ENCODE data around the gene DIAPH1.

The DIAPH1 gene

DNA sequence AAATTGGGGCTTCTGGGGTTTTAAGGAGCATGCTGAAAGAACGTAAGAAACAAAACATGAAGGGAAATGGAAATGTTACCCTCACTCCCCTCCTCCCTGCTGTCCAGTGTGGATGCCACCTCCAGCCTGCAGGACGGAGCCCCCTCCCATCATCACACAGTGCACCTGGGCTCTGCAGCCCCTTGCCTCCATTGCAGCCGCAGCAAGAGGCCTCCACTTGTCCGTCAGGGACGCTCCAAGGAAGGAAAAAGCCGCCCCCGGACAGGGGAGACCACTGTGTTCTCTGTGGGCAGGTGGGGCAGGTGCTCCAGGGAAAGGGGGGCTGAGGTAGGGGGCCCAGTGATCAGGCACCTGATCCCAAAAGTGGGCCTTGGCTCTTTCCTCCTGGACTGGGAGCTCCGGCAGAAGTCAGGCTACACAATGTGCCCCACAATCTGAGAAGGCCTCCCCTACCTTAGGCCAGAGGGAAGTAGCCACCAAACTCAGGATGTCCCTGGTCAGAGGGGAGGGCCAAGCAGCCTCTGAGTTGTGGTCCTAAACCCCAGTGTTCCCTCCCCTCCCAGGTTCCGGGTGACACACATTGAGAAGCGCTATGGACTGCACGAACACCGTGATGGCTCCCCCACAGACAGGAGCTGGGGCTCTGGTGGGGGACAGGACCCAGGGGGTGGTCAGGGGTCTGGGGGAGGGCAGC lies 20.7 kb upstream of the DIAPH1 start:
- no peak for DNase-seq (ENCODE audit: low read depth)

DNA sequence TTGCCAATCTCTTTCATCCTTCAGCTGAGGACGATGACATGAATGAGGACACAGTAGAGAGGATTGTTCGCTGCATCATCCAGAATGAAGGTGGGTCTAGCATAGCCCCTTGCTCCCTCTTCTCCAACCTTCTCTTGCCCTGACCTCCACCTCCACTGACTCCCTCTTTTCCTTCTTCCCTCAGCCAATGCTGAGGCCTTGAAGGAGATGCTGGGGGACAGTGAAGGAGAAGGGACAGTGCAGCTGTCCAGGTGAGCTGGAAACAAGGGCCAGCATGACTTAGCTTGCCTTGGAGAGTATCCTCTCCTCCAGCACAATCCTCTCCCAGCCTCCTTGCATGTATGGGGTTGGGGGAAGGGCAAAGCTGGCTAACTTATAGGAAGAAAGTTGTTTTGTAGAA lies 20.0 kb upstream of the DIAPH1 start:
- no peak for DNase-seq (ENCODE audit: low read depth)

DNA sequence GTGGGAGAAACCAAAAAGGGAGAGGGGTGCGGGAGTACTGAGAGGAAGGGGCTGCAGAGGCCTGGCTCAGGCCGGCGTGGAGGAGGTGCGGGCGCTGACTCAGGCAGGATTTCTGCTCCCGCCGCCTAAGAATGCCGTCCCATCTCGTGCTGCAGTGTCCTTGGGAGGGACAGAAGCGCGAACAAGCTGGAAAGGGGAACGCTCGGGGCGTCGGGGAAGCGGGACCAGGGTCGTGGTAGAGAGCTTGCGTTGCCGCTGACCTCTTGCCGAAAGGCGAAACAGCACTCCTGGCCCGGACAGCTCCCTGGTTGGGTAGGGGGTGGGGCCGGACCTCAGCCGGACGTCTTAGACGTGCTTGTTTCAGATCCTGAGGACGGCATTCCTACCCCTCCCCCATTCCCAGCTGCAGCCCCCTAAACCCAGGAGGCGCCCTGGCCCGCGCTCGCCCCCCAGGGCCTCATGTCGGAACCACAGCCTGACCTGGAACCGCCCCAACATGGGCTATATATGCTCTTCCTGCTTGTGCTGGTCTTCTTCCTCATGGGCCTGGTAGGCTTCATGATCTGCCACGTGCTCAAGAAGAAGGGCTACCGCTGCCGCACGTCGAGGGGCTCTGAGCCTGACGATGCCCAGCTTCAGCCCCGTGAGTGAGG lies 19.1 kb upstream of the DIAPH1 start:
- peak; percentile 41 for DNase-seq (ENCODE audit: low read depth)

DNA sequence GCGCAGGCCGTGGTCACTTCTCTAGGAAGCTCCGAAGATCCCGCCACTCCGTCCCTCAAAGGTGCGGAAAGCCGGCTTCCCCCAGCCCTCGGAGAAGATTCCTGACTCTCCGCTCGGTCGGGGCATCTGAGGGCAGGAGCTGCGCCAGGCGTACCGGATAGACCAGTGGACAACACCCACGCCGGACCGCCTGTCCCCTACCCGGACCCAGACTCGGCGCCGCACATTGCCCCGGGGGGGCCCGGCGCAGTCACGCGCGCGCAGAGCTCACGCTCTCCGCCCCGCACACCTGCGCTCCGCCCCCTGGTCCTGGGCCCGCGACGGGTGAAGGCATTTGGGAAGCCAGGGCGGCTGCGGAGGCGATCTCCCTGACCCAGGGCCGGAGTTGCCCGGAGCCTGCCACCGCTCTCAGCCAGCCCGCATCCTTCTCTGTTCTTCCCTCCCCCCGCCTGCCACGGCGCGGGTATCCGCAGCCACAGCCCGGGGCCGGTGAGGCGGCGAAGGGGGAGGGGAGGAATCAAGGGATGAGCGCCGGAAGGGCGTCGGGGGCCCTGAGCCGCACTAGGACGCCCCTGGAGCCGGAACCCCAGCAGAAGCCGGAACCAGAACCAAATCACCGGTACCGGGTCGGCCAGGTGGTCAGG lies 18.4 kb upstream of the DIAPH1 start:
- DNase-seq (ENCODE audit: low read depth): peak; percentile 51

DNA sequence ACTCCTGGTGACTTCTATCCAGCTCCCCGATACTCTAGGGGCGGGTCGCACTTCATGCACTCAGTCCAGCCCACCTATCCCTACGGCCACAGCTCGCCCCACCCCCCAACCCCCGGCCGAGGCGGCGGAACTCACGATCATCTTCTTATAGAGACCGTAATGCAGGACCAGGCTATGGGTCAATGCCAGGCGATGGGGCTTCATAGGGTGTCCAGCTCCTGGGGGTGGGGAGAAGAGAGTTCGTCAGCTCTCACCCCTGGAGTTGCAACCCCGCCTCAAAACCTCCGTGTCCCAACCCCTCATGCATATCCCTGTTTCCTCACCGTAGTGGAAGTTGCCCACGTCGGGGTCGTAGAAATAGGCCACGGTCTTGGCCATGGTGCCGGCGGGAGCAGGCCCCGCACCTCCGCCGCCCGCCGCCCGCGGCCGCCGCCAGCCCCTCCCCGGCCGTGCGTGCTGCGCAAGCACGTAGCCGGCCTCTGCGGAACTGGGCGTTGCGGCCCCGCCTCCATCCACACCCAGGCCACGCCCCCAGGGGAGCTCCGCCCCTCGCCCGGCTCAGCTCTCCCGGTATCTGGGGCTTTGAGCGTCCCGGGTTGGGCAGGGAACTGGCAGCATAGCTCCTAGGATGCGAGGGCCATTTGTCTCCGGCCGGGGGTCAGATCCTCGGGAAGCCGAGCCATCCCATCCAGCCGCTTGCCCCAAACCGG lies 17.8 kb upstream of the DIAPH1 start, which contains the start of the genes HDAC3 and RELL2:
Gene HDAC3 (minus strand): TSS at position 437 of the 710 bp plus-strand sequence. CDS start 59 bp downstream, at position 378.
Gene RELL2 (plus strand): TSS at position 585 of the 710 bp plus-strand sequence. CDS start 1,229 bp downstream, outside the sequence.
- DNase-seq (ENCODE audit: low read depth): peak; percentile 91

DNA sequence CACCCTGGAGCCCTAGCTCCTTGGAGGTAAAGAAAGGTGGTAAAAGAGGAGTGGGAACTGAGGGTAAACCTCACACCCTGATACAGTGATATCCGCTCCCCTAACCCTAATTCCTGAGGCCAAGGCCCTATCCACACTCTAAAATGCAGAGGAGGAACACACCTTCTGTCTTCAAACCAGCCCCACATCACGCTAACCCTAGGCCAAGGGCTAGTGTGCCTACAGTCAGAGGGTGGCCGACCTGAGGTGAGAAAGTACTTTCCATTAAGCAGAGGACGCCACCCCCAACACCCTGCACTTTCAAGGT lies 17.3 kb upstream of the DIAPH1 start:
- no peak for DNase-seq (ENCODE audit: low read depth)

DNA sequence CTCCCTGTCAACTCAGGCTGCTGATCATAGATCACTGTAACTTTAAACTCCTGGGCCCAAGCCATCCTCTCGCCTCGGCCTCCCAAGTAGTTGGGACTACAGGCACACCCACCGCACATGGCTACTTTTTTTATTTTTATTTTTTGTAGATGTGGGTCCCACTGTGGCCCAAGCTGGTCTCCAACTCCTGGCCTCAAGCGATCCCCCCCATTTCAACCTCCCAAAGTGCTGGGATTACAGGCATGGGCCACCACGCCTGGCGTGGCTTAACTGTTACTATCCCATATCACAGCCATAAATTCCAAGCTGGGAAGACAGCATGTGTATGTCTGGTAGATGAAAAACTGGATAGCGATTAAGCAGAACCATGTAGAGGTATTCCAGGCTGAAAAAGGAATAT lies 16.8 kb upstream of the DIAPH1 start:
- DNase-seq (ENCODE audit: low read depth): no peak

DNA sequence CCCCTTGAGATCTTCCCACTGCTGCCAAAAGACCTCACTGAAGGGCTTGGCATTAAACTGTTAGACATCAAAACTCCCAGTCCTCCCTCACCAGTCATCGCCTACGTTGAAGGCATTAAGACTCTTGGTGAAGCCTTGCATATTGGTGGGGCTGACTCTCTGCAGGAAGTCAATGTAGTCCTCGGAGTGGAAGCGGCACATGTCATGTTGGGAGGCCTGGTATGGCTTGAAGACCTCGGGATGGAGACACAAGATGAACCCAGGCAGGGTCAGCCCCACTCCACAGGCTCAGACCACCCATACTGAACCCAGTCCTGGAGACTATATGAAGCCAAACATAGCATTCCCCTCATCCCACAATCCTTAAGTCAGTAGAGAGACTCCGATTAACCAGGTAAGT lies 15.9 kb upstream of the DIAPH1 start:
- DNase-seq (ENCODE audit: low read depth): no peak

DNA sequence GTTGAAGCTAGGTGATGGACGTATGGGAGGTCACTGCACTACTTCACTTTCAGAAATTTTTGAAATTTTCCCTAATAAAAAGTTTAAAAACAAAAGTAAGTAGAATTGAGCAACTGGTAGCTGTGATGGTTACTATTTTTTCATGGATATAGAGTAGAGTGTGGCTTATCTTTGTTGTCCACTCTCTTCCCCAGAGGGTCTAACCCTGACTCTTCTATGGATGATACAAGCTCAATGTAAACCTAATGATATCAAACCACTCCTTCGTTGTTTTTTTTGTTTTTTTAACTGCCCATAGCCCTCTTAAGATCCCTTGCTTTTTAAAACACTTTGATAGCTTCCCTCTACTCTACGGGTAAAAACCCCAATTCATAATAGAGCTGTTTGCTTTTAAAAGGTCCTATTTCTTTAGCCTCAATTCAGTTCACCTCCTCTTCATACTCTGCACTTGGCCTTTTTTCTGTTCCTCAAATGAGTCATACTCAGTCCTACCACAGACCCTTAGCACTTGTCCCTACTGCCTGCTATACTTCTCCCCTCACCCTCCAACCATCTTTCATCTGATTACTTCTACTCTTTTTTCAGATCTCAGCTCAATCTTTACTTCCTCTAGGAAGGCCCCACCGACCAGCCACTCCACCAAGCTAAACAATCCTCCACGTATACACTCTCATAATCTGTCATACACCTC lies 15.2 kb upstream of the DIAPH1 start:
- DNase-seq (ENCODE audit: low read depth): no peak

DNA sequence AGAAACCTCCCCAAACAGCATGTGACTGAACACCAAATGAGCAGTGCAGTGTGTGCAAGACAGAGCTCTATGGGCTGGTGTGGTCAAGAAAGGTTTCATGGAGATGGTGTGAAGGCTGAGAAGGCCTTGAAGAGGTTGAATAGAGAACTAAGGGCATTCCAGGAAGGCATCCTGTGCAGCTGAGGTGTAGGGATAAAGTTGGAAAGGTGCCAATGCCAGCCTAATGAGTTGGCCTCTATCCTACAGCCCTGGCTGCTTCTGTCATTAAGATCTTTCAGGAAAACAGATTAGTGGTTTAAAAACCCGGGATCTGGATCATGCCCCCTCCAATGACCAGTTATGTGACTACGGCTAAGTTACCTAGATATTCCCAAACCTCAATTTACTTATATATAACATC lies 13.8 kb upstream of the DIAPH1 start:
- no peak for DNase-seq (ENCODE audit: low read depth)

DNA sequence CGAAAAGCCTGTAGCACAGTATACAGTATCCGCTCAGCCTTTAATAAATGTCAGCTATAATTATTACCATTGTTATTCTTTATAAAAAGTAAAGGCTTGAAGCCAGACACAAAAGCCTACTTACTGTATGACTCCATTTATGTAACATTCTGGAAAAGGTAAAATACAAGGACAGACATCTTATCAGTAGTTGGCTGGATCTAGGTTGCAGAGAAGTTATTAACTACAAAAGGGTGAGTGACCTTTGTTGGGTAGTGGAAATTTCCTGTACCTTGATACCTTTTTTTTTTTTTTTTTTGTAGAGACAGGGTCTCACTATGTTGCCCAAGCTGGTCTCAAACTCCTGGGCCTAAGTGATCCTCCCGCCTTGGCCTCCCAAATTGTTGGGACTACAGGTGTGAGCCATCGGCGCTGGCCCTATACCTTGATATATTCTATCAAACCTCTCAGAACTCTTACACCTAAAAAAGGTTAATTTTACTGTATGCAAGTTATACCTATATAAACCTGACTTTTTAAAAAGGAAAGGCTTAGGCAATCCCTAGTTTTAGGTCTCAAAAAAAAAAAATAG lies 11.9 kb upstream of the DIAPH1 start:
- DNase-seq (ENCODE audit: low read depth): no peak

DNA sequence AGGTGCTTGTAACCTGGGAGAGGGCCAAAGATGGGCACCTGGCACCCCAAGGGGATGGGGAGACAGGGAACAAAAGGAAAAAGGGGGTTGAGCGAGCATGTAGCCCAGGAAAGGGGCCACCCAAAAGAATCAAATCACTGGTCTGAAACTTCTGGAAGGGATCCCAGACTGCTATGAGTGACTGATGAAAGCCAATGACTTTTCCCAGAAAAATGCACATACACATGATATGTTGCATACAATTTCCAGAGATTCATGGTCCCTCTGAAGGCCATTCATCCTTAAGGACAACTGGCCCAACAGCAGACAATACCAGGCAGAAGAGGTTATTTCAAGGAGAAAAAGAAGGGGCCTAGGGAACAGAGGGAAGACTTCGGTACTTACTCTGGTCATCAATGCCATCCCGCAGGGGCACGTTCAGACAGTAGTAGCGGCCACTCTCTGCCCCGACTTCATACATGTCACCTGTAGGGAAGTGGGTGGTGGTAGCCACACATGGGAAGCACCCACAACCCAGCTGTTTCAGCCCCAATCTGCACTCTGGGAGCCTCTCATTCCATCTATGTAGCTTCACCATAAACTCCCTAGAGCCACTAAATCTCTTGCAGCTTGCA lies 9.5 kb upstream of the DIAPH1 start:
- no peak for DNase-seq (ENCODE audit: low read depth)

DNA sequence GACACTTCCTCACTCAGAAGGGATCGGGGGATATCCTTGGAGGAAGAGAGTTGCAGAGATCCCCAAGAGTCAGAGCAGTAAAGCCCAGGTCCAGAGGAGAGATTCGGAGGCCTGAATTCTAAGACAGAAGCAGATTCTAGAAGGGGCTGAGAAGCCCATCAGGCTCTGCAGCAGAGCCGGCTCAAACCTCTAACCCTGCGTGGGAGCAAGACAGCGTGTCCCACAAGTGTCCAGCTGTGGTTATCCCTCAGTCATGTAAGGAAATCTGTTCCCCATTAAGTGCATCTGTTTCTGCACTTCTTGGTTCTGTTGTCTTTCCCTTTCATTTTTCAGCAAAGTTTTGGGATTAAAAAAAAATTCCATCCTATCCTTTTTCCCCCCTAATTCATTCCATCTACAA lies 4.8 kb upstream of the DIAPH1 start:
- DNase-seq (ENCODE audit: low read depth): no peak

DNA sequence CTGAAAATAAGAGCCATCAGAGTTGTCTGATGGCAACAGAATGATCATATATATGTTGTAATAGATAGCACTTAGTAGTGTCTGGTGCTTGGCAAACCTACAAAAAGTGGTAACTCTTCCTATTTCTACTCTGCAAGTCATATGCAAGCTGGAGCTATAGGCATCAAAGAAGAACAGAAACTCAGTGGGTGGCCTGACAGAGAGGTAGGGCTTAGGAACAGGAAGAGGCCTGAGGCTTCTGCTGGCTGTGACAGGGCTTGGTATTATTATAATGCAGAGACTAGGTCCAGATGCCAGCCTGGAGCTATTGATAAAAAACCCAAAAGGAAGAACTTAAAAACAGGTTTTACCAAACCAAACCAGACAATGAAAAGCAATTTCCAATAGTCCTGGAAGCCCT lies 4.4 kb upstream of the DIAPH1 start:
- DNase-seq (ENCODE audit: low read depth): no peak

DNA sequence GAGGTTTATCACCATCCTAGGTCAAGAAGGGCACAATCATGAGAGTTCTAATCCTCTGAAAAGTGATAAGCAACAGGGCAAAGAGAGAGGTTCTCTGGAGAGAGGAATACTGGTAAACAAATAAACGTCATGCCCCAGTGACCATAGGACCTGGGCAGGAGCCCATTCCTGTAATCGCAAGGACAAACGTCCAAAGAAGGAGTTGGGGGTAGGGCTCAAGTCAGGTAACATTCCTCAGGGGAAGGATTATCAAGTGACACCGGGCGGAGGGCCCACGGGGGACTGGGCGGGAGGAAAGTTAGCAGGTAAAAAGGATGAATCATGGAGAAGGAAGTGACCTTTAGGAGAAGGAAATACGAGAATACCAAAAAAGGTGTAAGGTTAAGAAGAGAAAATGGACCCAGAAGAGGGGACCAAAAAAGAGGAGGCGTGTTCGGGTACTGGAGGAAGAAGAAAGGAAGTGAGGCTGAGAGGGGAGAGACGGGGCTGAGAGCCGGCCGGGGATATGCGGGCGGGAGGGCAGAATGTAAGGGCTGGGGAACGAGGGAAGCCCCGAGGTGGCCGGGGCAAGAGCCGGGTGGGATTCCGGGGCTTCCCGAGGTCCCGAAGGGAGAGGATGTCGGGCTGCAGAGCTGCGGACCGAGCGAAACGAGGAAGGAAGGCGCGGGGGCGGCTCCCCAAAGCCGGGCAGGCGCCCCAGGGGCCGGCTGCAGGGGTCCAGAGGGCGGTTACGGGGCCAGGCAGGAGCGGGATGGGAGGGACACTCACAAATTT lies 583 bp downstream of the DIAPH1 start:
- peak; percentile 47 for DNase-seq (ENCODE audit: low read depth)

DNA sequence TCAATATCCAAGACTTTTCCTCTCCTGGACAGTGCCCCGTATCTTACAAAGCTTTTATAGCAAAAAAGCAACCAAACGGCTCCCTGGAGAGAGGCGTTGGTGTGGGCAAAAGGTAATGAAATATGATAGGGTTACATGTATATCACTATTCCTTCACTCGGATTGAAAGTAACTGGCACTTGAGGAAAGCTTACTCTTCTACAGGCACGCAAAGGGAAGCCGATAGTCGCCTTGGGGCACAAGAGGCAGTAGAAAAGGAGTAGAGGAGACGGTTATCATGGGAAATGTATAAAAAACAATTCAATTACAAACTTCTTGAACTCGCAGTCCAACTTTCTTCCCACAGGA lies 1.1 kb downstream of the DIAPH1 start:
- DNase-seq (ENCODE audit: low read depth): no peak

DNA sequence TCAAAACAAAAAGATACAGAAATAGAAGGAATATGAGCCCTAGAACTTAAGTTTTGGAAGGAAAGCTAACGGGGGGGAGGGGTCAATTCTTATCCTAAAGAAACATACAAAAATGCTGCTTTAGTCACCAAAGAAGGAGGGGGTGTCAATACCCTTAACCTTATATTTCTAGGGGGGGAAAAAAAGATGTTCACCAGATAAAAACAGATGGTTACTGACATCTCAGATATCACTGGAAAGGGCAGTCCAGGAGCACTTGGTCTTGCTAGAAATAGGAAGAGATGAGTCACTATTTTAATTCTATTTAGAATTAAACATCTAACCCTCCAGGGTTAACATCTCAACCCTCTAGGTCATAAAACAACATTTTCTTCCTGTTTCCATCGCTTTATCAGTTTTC lies 1.7 kb downstream of the DIAPH1 start:
- DNase-seq (ENCODE audit: low read depth): no peak

DNA sequence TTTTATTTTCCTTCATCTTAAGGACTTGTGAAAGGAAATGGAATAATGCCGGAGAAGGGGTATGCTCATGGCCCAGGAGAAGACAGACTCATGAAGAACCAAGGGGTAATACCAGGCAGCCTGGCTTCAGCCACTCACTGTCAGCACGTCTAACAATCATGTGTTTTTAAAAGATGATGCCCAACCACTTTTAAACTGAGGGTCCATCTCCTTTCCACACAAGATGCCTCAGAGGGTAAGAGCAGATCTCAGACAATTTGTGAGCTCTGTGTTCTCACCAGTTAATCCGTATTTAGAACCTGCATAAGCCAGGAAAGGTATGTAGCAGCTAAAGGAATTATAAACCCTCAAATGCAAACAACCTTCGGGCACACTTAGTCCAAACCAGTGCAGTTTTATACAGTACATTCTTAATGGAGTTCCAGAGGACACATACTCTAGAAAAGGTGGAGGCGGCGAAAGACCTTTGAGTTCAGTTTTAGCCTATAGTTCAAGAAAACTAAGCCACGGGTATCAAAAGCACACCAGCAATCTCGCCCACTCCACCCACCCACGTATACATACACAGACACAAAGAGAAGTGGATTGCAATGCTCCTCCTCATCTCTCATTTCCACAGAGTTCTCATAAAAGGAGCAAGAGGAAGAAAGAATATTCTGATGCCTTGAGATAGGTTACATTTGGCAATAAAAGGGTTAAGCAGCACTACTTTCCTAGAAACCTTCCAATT lies 2.6 kb downstream of the DIAPH1 start:
- no peak for DNase-seq (ENCODE audit: low read depth)

DNA sequence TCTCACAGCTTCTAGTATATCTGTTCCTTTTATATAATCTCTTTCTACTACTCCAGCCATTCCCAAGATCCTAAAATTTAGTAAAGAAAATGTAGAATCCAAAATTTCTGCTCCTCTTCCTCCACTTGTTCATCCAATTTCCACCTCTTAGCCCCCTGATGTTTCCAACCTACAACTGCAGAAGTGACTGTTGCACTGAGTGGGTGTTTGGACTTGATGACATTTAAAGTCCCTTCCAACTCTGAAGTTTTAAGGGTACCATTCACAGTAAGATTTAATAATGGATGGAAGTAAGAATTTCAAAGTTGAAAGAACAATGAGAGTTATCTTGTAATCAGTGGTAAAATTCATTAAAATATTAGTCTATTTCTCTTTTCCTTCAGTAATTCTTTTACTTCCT lies 5.5 kb downstream of the DIAPH1 start:
- no peak for DNase-seq (ENCODE audit: low read depth)

DNA sequence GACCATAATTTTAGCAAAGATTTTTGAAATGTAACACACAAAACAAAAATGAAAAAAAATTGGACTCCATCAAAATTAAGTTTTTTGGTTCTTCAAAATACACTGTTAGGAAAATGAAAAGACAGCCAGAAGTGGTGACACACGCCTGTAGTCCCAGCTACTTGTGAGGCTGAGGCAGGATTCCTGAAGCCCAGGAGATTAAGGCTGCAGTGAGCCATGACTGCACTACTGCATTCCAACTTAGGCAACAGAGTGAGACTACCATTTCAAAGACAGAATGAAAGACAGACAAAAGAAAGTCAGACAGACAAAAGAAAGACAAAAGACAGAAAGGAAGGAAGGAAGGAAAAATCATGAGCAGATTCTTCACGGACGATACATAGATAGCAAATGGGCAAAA lies 7.5 kb downstream of the DIAPH1 start:
- no peak for DNase-seq (ENCODE audit: low read depth)
